H1 (cell line): ENCODE results near the gene GANC. TPM values are rescaled to one million over a fixed set of nuclear protein-coding genes. Genes with fewer than 3 reads are reported as not detected.

ENCODE experiments used
- CTCF ChIA-PET: fragments of 300-600 bp; sonication (Branson Sonifier 250); formaldehyde crosslinking; loops from one replicate; lab custom pipeline; 2021; ENCODE audit not compliant: partially characterized antibody; lab: Charles Lee
- POLR2A ChIA-PET: fragments of 300-600 bp; sonication (Branson Sonifier 250); formaldehyde crosslinking; loops from one replicate; lab custom pipeline; 2021; ENCODE audit warnings: inconsistent platforms; ENCODE audit not compliant: partially characterized antibody; lab: Charles Lee
- DNase-seq, 2 experiments: peaks; one replicate each; pipeline versions ENCODE4 v3.0.0 to v3.0.0-alpha.2; 2010 to 2022; ENCODE audit warnings: low spot score in 2 of 2, low read depth in 1 of 2, mixed read lengths in 1 of 2
- FAIRE-seq: peaks from 2 replicates; lab custom pipeline; 2011; peaks lifted over from hg19 to GRCh38; lab: Jason Lieb, UNC
- H2AFZ ChIP-seq: 2 replicates; pipeline ENCODE4 v1.8.1; 2012; ENCODE audit warnings: low read length, inconsistent platforms
- H2AK5ac ChIP-seq: 2 replicates; pipeline ENCODE4 v1.6.1; 2013; ENCODE audit warnings: low read depth, low read length
- H2BK120ac ChIP-seq: replicated peaks from 2 replicates; pipeline ENCODE3; 2013; ENCODE audit warnings: low read depth, low read length, inconsistent platforms
- H2BK12ac ChIP-seq: 2 replicates; pipeline ENCODE4 v1.6.1; 2013; ENCODE audit warnings: low read depth, low read length
- H2BK15ac ChIP-seq: 2 replicates; pipeline ENCODE4 v1.6.1; 2013; ENCODE audit warnings: low read length
- H2BK20ac ChIP-seq: 2 replicates; pipeline ENCODE4 v1.6.1; 2013; ENCODE audit warnings: low read length
- H2BK5ac ChIP-seq: 2 replicates; pipeline ENCODE4 v1.6.1; 2013; ENCODE audit warnings: low read depth, low read length
- H3K14ac ChIP-seq: 2 replicates; pipeline ENCODE4 v1.6.1; 2013; ENCODE audit warnings: inconsistent platforms; ENCODE audit not compliant: insufficient read length
- H3K18ac ChIP-seq: 2 replicates; pipeline ENCODE4 v1.6.1; 2013; ENCODE audit warnings: low read length; ENCODE audit errors: extremely low read depth
- H3K23ac ChIP-seq: 2 replicates; pipeline ENCODE4 v1.6.1; 2013; ENCODE audit warnings: inconsistent platforms; ENCODE audit not compliant: insufficient read length
- H3K23me2 ChIP-seq: 2 replicates; pipeline ENCODE4 v1.6.1; 2013; ENCODE audit warnings: low read depth, low read length
- H3K27ac ChIP-seq: 2 replicates; pipeline ENCODE4 v1.6.1; 2011; ENCODE audit warnings: low read depth, low read length, inconsistent platforms
- H3K27me3 ChIP-seq, 4 experiments: replicated peaks in 1 of 4; 1 replicate in 1 of 4; 2 replicates in 3 of 4; pipeline versions ENCODE4 v1.6.1 to v1.8.1; 2011 to 2013; ENCODE audit warnings: low read length in 3 of 4, mild to moderate bottlenecking in 3 of 4, inconsistent platforms in 2 of 4, mixed read lengths in 2 of 4, moderate library complexity in 1 of 4; ENCODE audit not compliant: control insufficient read depth in 3 of 4, insufficient read depth in 3 of 4; ENCODE audit errors: extremely low read depth in 1 of 4
- H3K36me3 ChIP-seq, 4 experiments: 2 replicates each; pipeline versions ENCODE4 v1.6.1 to v1.8.1; 2011 to 2013; ENCODE audit warnings: mild to moderate bottlenecking in 4 of 4, low read length in 3 of 4, moderate library complexity in 2 of 4, control low read depth in 1 of 4, inconsistent platforms in 1 of 4; ENCODE audit not compliant: insufficient read depth in 4 of 4, control insufficient read depth in 2 of 4
- H3K4ac ChIP-seq: replicated peaks from 2 replicates; pipeline ENCODE3; 2013; ENCODE audit warnings: low read length, low read depth, mixed read lengths, inconsistent platforms; ENCODE audit not compliant: insufficient read length
- H3K4me1 ChIP-seq, 4 experiments: replicated peaks in 1 of 4; 1 replicate in 1 of 4; 2 replicates in 3 of 4; pipeline versions ENCODE4 v1.6.1 to v1.8.1; 2011 to 2013; ENCODE audit warnings: low read length in 3 of 4, inconsistent platforms in 2 of 4, mixed read lengths in 1 of 4; ENCODE audit not compliant: insufficient read depth in 4 of 4, control insufficient read depth in 3 of 4
- H3K4me2 ChIP-seq, 2 experiments: 2 replicates each; pipeline versions ENCODE4 v1.6.1 to v1.8.1; 2011 to 2013; ENCODE audit warnings: low read depth in 2 of 2, low read length in 2 of 2, control low read depth in 1 of 2, inconsistent platforms in 1 of 2, mild to moderate bottlenecking in 1 of 2; ENCODE audit not compliant: insufficient read depth in 1 of 2
- H3K4me3 ChIP-seq, 4 experiments: fragments of 200-600, 300-600 bp in 1 of 4; sonication (generic), shearing (Covaris generic), sonication (Bioruptor Twin) in 1 of 4; 2 replicates each; pipeline versions ENCODE4 v1.5.1 to v1.8.1; 2011 to 2016; ENCODE audit warnings: low read length in 4 of 4, low read depth in 3 of 4, control low read depth in 2 of 4, inconsistent platforms in 2 of 4, mild to moderate bottlenecking in 2 of 4, mixed read lengths in 1 of 4, moderate library complexity in 1 of 4; ENCODE audit not compliant: insufficient read depth in 2 of 4; ENCODE audit errors: extremely low read depth in 1 of 4
- H3K56ac ChIP-seq: replicated peaks from 2 replicates; pipeline ENCODE3; 2013; ENCODE audit warnings: low read depth, mild to moderate bottlenecking, mixed read lengths, low read length, inconsistent platforms; ENCODE audit not compliant: insufficient read length
- H3K79me1 ChIP-seq: 2 replicates; pipeline ENCODE4 v1.6.1; 2013; ENCODE audit warnings: low read depth, low read length, control low read depth
- H3K79me2 ChIP-seq, 2 experiments: 2 replicates each; pipeline versions ENCODE4 v1.6.1 to v1.8.1; 2012 to 2013; ENCODE audit warnings: low read length in 2 of 2, mild to moderate bottlenecking in 2 of 2, inconsistent platforms in 1 of 2; ENCODE audit not compliant: insufficient read depth in 2 of 2, control insufficient read depth in 1 of 2
- H3K9ac ChIP-seq, 4 experiments: replicated peaks in 1 of 4; 1 replicate in 1 of 4; 2 replicates in 3 of 4; pipeline versions ENCODE4 v1.6.1 to v1.8.1; 2011 to 2013; ENCODE audit warnings: low read depth in 3 of 4, low read length in 3 of 4, control low read depth in 2 of 4, mild to moderate bottlenecking in 2 of 4, moderate library complexity in 2 of 4, inconsistent platforms in 1 of 4; ENCODE audit errors: extremely low read depth in 1 of 4
- H3K9me3 ChIP-seq, 2 experiments: 2 replicates each; pipeline versions ENCODE4 v1.6.1 to v1.8.1; 2012 to 2013; ENCODE audit warnings: mild to moderate bottlenecking in 2 of 2, moderate library complexity in 2 of 2, control low read depth in 1 of 2, inconsistent platforms in 1 of 2, low read depth in 1 of 2, low read length in 1 of 2, mixed read lengths in 1 of 2; ENCODE audit not compliant: insufficient read depth in 2 of 2
- H4K20me1 ChIP-seq, 2 experiments: replicated peaks in 1 of 2; 2 replicates each; pipeline versions ENCODE3 to v1.8.1; 2011 to 2013; ENCODE audit warnings: inconsistent platforms in 2 of 2, low read length in 2 of 2, mild to moderate bottlenecking in 1 of 2; ENCODE audit not compliant: insufficient read depth in 2 of 2, control insufficient read depth in 1 of 2
- H4K5ac ChIP-seq: 2 replicates; pipeline ENCODE4 v1.6.1; 2013; ENCODE audit warnings: low read length, low read depth, mixed read lengths, inconsistent platforms; ENCODE audit not compliant: insufficient read length
- H4K8ac ChIP-seq: 2 replicates; pipeline ENCODE4 v1.8.0; 2013; ENCODE audit warnings: mild to moderate bottlenecking, moderate library complexity, low read length, inconsistent platforms; ENCODE audit not compliant: insufficient read depth; ENCODE audit errors: extremely low read depth
- H4K91ac ChIP-seq: replicated peaks from 2 replicates; pipeline ENCODE3; 2013; ENCODE audit warnings: low read length, mixed read lengths, inconsistent platforms; ENCODE audit not compliant: insufficient read length
- ATF3 ChIP-seq: IDR thresholded peaks from 2 replicates; pipeline ENCODE4 v1.6.1; 2011; ENCODE audit warnings: low read depth, mild to moderate bottlenecking, low read length; ENCODE audit not compliant: insufficient read depth
- CHD1 ChIP-seq: IDR thresholded peaks from 2 replicates; pipeline ENCODE4 v1.6.1; 2012; ENCODE audit warnings: low read depth, low read length, improper control_type of control experiment
- CHD2 ChIP-seq: IDR thresholded peaks from 2 replicates; pipeline ENCODE4 v1.6.1; 2012; ENCODE audit warnings: low read length, improper control_type of control experiment
- EGR1 ChIP-seq: IDR thresholded peaks from 2 replicates; pipeline ENCODE4 v1.6.1; 2011; ENCODE audit warnings: low read depth, low read length, borderline replicate concordance
- EP300 ChIP-seq, 2 experiments: IDR thresholded peaks; 1 replicate in 1 of 2; 2 replicates in 1 of 2; pipeline ENCODE4 v1.6.1; 2011 to 2012; ENCODE audit warnings: low read depth in 2 of 2, low read length in 2 of 2, mild to moderate bottlenecking in 2 of 2, borderline replicate concordance in 1 of 2, inconsistent platforms in 1 of 2, moderate library complexity in 1 of 2
- GABPA ChIP-seq: IDR thresholded peaks from 2 replicates; pipeline ENCODE4 v1.6.1; 2011; ENCODE audit warnings: mild to moderate bottlenecking, low read length, moderate library complexity, borderline replicate concordance; ENCODE audit not compliant: insufficient read depth
- JUND ChIP-seq: IDR thresholded peaks from 2 replicates; pipeline ENCODE4 v1.6.1; 2011; ENCODE audit warnings: mild to moderate bottlenecking, improper control_type of control experiment, low read length
- WGBS, 2 experiments: shearing (Covaris generic) in 1 of 2; methylation state at CpG; one replicate each; pipeline versions ENCODE4 v1.1.6 to v1.1.7; 2013 to 2015; ENCODE audit warnings: low lambda C conversion rate in 2 of 2, mixed read lengths in 2 of 2, inconsistent platforms in 1 of 2, low coverage in 1 of 2, missing lambda C conversion rate in 1 of 2; ENCODE audit not compliant: insufficient replicate concordance in 2 of 2, insufficient coverage in 1 of 2, insufficient read length in 1 of 2; ENCODE audit errors: extremely low coverage in 1 of 2, missing lambda C conversion rate in 1 of 2; 5-methylcytosine and 5-hydroxymethylcytosine counted together
- polyA plus RNA-seq, 7 experiments: library from polyadenylated mRNA; depleted of rRNA in 3 of 7; stranded (reverse) in 5 of 7; unstranded in 2 of 7; fragments of >200 nt in 5 of 7; fragments of 200-250 nt in 2 of 7; gene quantifications; 1 replicate in 5 of 7; 2 replicates in 1 of 7; 4 replicates in 1 of 7; pipeline versions ENCODE4 v1.2.1 to v1.2.3, GENCODE V29; 2011 to 2013; ENCODE audit warnings: missing spikeins in 2 of 7, mixed read lengths in 2 of 7
- total RNA-seq: library from RNA; stranded (reverse); fragmentation: NEBNext Ultra II Directional; extraction: Animal tissue kit (Norgen Biotek cat#: 25700); gene quantifications from 2 replicates; pipeline ENCODE4 v1.2.1, GENCODE V29; 2021
- TF ChIP-seq, protein P1 (sequence below): IDR thresholded peaks from 2 replicates; pipeline ENCODE4 v1.6.1; 2011; ENCODE audit warnings: low read length, improper control_type of control experiment
- TF ChIP-seq, protein P2 (sequence below): IDR thresholded peaks from 2 replicates; pipeline ENCODE4 v1.6.1; 2012; ENCODE audit warnings: inconsistent platforms

GANC gene
- total and polyA plus RNA-seq, 2 of the 8 experiments (the other 6 are each of a cell fraction or from before 2014, with no cell fraction given): 6.8 to 14.4 TPM

GRCh38 chr15:42404461-42405235, 131.6 kb downstream of the GANC start:
- no peak overlapping the region for H3K4me2 ChIP-seq
- H3K4me1 ChIP-seq: no peaks in the 10 kb centered on the region; a peak in 1 of 7 replicates
- no peak overlapping the region for H4K91ac ChIP-seq
- H3K56ac ChIP-seq: no peak overlapping the region
- no peak overlapping the region for H2BK120ac ChIP-seq
- no peak overlapping the region for H3K4ac ChIP-seq
- WGBS, 2 experiments: 86% methylated on average over 12 of the region's 12 CpGs; no CpG with 5 or more reads in 1 of the 2 experiments
- no peak overlapping the region for H3K18ac ChIP-seq
- ChIA-PET CTCF (interaction anchor here (0.8 to 1.4 kb wide), 5 partner anchors 8 to 266 kb away, joined by 3 to 5 read pairs (median 3); no protein-coding TSS in a partner anchor), POLR2A (no interaction called here)
- H3K4me3 ChIP-seq: no peak overlapping the region
- no peak overlapping the region for H2BK15ac ChIP-seq
- no peak overlapping the region for H3K14ac ChIP-seq
- H2BK12ac ChIP-seq: no peak overlapping the region
- no peaks in the 10 kb centered on the region for H3K9me3 ChIP-seq
- no peaks in the 10 kb centered on the region for H3K27me3 ChIP-seq
- H3K36me3 ChIP-seq: no peaks in the 10 kb centered on the region
- DNase-seq (no peak), FAIRE-seq (no peak)
- H4K8ac ChIP-seq: no peak overlapping the region
- no peak overlapping the region for H3K23ac ChIP-seq
- H2AFZ ChIP-seq: no peak overlapping the region
- H2AK5ac ChIP-seq: no peak overlapping the region
- H3K79me2 ChIP-seq: no peaks in the 10 kb centered on the region
- no peak overlapping the region for H4K5ac ChIP-seq
- H2BK5ac ChIP-seq: no peak overlapping the region
- H3K23me2 ChIP-seq: no peaks in the 10 kb centered on the region
- no peak overlapping the region for H3K9ac ChIP-seq
- no peak overlapping the region for H2BK20ac ChIP-seq
- H4K20me1 ChIP-seq: no peaks in the 10 kb centered on the region
- H3K27ac ChIP-seq: no peak overlapping the region
- no peaks in the 10 kb centered on the region for H3K79me1 ChIP-seq
- TF ChIP-seq, protein P1, sequence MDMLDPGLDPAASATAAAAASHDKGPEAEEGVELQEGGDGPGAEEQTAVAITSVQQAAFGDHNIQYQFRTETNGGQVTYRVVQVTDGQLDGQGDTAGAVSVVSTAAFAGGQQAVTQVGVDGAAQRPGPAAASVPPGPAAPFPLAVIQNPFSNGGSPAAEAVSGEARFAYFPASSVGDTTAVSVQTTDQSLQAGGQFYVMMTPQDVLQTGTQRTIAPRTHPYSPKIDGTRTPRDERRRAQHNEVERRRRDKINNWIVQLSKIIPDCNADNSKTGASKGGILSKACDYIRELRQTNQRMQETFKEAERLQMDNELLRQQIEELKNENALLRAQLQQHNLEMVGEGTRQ: no peak
- no peak for TF ChIP-seq CHD2
- TF ChIP-seq, protein P2, sequence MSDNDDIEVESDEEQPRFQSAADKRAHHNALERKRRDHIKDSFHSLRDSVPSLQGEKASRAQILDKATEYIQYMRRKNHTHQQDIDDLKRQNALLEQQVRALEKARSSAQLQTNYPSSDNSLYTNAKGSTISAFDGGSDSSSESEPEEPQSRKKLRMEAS: no peak
- no peak for TF ChIP-seq EGR1
- TF ChIP-seq EP300 (IDR thresholded peaks at IDR 0.05; ENCODE audit: borderline replicate concordance in 1 of 2, low read depth in 2 of 2, low read length in 2 of 2): no peak
- TF ChIP-seq CHD1: no peak
- TF ChIP-seq ATF3: no peak
- no peak for TF ChIP-seq JUND
- TF ChIP-seq GABPA: no peak
